ENCODE measurements around the gene MEIOB.

DNA sequence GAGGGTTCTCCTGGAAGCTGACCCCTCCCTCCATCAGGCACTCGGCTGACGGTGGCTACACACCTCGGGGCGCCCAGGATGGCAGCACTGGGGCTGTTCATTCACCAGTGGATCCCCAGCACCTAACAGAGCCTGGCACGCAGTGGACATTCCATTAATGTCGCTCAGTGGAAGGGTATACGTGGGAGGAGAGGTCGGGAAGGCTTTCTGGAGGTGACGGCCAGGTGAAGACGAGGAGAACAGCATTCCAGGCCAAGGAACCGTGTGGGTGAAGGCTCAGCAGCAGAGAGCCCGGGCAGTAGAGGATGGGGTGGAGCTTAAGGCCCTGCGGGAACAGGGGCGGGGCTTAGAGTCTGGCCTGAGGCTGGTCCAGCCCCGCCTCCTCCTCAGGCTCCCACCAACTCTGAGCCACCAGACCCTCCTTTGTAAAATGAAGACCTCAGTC lies 48.8 kb upstream of the MEIOB start:
- TF ChIP-seq ZNF121 (CRISPR knock-in tag; IDR thresholded peaks at IDR 0.05) (no peak), NR3C1 (CRISPR knock-in tag; conservative IDR thresholded peaks at IDR 0.05; ENCODE audit: low read depth) (no peak), ZBTB43 (CRISPR knock-in tag; IDR thresholded peaks at IDR 0.05) (no peak)
- TF ChIP-seq, protein P1, sequence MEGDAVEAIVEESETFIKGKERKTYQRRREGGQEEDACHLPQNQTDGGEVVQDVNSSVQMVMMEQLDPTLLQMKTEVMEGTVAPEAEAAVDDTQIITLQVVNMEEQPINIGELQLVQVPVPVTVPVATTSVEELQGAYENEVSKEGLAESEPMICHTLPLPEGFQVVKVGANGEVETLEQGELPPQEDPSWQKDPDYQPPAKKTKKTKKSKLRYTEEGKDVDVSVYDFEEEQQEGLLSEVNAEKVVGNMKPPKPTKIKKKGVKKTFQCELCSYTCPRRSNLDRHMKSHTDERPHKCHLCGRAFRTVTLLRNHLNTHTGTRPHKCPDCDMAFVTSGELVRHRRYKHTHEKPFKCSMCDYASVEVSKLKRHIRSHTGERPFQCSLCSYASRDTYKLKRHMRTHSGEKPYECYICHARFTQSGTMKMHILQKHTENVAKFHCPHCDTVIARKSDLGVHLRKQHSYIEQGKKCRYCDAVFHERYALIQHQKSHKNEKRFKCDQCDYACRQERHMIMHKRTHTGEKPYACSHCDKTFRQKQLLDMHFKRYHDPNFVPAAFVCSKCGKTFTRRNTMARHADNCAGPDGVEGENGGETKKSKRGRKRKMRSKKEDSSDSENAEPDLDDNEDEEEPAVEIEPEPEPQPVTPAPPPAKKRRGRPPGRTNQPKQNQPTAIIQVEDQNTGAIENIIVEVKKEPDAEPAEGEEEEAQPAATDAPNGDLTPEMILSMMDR (IDR thresholded peaks at IDR 0.05): no peak
- TF ChIP-seq, protein P2, sequence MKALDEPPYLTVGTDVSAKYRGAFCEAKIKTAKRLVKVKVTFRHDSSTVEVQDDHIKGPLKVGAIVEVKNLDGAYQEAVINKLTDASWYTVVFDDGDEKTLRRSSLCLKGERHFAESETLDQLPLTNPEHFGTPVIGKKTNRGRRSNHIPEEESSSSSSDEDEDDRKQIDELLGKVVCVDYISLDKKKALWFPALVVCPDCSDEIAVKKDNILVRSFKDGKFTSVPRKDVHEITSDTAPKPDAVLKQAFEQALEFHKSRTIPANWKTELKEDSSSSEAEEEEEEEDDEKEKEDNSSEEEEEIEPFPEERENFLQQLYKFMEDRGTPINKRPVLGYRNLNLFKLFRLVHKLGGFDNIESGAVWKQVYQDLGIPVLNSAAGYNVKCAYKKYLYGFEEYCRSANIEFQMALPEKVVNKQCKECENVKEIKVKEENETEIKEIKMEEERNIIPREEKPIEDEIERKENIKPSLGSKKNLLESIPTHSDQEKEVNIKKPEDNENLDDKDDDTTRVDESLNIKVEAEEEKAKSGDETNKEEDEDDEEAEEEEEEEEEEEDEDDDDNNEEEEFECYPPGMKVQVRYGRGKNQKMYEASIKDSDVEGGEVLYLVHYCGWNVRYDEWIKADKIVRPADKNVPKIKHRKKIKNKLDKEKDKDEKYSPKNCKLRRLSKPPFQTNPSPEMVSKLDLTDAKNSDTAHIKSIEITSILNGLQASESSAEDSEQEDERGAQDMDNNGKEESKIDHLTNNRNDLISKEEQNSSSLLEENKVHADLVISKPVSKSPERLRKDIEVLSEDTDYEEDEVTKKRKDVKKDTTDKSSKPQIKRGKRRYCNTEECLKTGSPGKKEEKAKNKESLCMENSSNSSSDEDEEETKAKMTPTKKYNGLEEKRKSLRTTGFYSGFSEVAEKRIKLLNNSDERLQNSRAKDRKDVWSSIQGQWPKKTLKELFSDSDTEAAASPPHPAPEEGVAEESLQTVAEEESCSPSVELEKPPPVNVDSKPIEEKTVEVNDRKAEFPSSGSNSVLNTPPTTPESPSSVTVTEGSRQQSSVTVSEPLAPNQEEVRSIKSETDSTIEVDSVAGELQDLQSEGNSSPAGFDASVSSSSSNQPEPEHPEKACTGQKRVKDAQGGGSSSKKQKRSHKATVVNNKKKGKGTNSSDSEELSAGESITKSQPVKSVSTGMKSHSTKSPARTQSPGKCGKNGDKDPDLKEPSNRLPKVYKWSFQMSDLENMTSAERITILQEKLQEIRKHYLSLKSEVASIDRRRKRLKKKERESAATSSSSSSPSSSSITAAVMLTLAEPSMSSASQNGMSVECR (CRISPR knock-in tag; IDR thresholded peaks at IDR 0.05; ENCODE audit: borderline replicate concordance): no peak
